Left lung (tissue), 10 donors: Measurements from ENCODE around the gene IMMP2L. TPM values are rescaled to one million over a fixed set of nuclear protein-coding genes. Genes with fewer than 3 reads are reported as not detected.

Experiments used
- ATAC-seq: fragments of 200-7000 bp; cut with Tn5 transposase; one replicate; pipeline ENCODE4 v1.9.1; 2020; ENCODE audit warnings: moderate library complexity
- DNase-seq, 4 donors: peaks; one replicate each; pipeline ENCODE4 v3.0.0-alpha.2; 2013 to 2020
- H3K27ac ChIP-seq, 2 donors: fragments of 200-600 bp; sonication (generic) in 1 of 2; one replicate each; pipeline versions ENCODE4 v1.5.0 to v1.8.0; 2020 to 2021
- H3K27me3 ChIP-seq, 2 donors: fragments of 200-600 bp; sonication (generic) in 1 of 2; one replicate each; pipeline versions ENCODE4 v1.5.0 to v1.8.0; 2020 to 2021
- H3K36me3 ChIP-seq, 2 donors: fragments of 200-600 bp; sonication (generic) in 1 of 2; one replicate each; pipeline versions ENCODE4 v1.5.0 to v1.8.0; 2020 to 2021
- H3K4me1 ChIP-seq, 2 donors: fragments of 200-600 bp; one replicate each; pipeline ENCODE4 v1.8.0; 2021
- H3K4me3 ChIP-seq, 2 donors: fragments of 200-600 bp; sonication (generic) in 1 of 2; one replicate each; pipeline versions ENCODE4 v1.5.0 to v1.8.0; 2020 to 2021; ENCODE audit warnings: mild to moderate bottlenecking in 1 of 2
- H3K9me3 ChIP-seq, 2 donors: fragments of 200-600 bp; sonication (generic) in 1 of 2; one replicate each; pipeline versions ENCODE4 v1.5.0 to v1.8.0; 2020 to 2021
- CTCF ChIP-seq, 2 donors: fragments of 200-600 bp; sonication (generic) in 1 of 2; IDR thresholded peaks; one replicate each; pipeline versions ENCODE4 v1.5.0 to v1.8.0; 2021; ENCODE audit warnings: antibody characterized with exemption in 2 of 2
- intact Hi-C, 2 donors: fragments of 100-400 bp; cut with DNase I; formaldehyde crosslinking; loops; one replicate each; pipeline versions ENCODE4 v1.11.2 to v1.14.2; 2022
- polyA plus RNA-seq, 6 donors: library from polyadenylated mRNA; unstranded; fragments of 120-200 nt; gene quantifications; one replicate each; pipeline ENCODE4 v1.2.1, GENCODE V29; 2013; ENCODE audit not compliant: insufficient read length in 6 of 6
- total RNA-seq, 2 donors: library from RNA; stranded (reverse); fragmentation: NEBNext Ultra II Directional; extraction: Animal tissue kit (Norgen Biotek cat#: 25700); gene quantifications; one replicate each; pipeline ENCODE4 v1.2.1, GENCODE V29; 2021
- donor health status: DM: no; HTN: yes; CAD: no.
- donor health status: DM: no; HTN: no; CAD: no.

Gene IMMP2L
- total and polyA plus RNA-seq, 8 donors = 10.3 to 30.1 (median 25.7) TPM

- ATAC-seq (no peak), DNase-seq (no peak)
- intact Hi-C loops = no loop called here
- no peaks in the 10 kb centered on the region for H3K36me3 ChIP-seq
- H3K27ac ChIP-seq = no peak overlapping the region
- H3K4me3 ChIP-seq = no peak overlapping the region
- no peaks in the 10 kb centered on the region for H3K27me3 ChIP-seq
- H3K4me1 ChIP-seq = peaks cover 0 to 7% of the 10 kb centered on the region in 2 donors
- TF ChIP-seq CTCF (IDR thresholded peaks at IDR 0.05) = no peak
- no peaks in the 10 kb centered on the region for H3K9me3 ChIP-seq
Observed at GRCh38 chr7:111018447-111018846, 543.8 kb downstream of the IMMP2L start.

GRCh38 chr7:111014079-111014478 is 548.2 kb downstream of the IMMP2L start:
- no peaks in the 10 kb centered on the region for H3K9me3 ChIP-seq
- peak; percentile 71 for ATAC-seq
- no peak for TF ChIP-seq CTCF (IDR thresholded peaks at IDR 0.05)
- H3K4me3 ChIP-seq = no peak overlapping the region
- no peaks in the 10 kb centered on the region for H3K36me3 ChIP-seq
- DNase-seq = peak in 3 of 4 donors; percentile 13 to 51 (median 25)
- peaks cover 0 to 17% of the 10 kb centered on the region in 2 donors for H3K4me1 ChIP-seq
- no peaks in the 10 kb centered on the region for H3K27me3 ChIP-seq
- peak overlapping the region; percentile 31 to 49 for H3K27ac ChIP-seq
- intact Hi-C loops = no loop called here

GRCh38 chr7:111012799-111013675 is 549.3 kb downstream of the IMMP2L start:
- Histone ChIP-seq H3K9me3 (no peaks in the 10 kb centered on the region), H3K27ac (peak overlapping the region; percentile 31 to 49), H3K27me3 (no peaks in the 10 kb centered on the region), H3K36me3 (no peaks in the 10 kb centered on the region), H3K4me1 (peaks cover 0 to 17% of the 10 kb centered on the region in 2 donors), H3K4me3 (no peak overlapping the region)
- ATAC-seq = peak; percentile 88
- intact Hi-C loops = no loop called here
- TF ChIP-seq CTCF (IDR thresholded peaks at IDR 0.05) = no peak
- peak in 1 of 4 donors; percentile 17 for DNase-seq

- DNase-seq (no peak), ATAC-seq (no peak)
- H3K27ac ChIP-seq = no peak overlapping the region
- no peaks in the 10 kb centered on the region for H3K36me3 ChIP-seq
- intact Hi-C loops = no loop called here
- H3K9me3 ChIP-seq = no peaks in the 10 kb centered on the region
- no peak overlapping the region for H3K4me3 ChIP-seq
- no peaks in the 10 kb centered on the region for H3K27me3 ChIP-seq
- no peak for TF ChIP-seq CTCF (IDR thresholded peaks at IDR 0.05)
- peaks cover 0 to 17% of the 10 kb centered on the region in 2 donors for H3K4me1 ChIP-seq
Observed at GRCh38 chr7:111012149-111012548, 550.1 kb downstream of the IMMP2L start.

GRCh38 chr7:111011520-111011919 is 550.8 kb downstream of the IMMP2L start:
- H3K27ac ChIP-seq = no peak overlapping the region
- peaks cover 0 to 17% of the 10 kb centered on the region in 2 donors for H3K4me1 ChIP-seq
- no peak for TF ChIP-seq CTCF (IDR thresholded peaks at IDR 0.05)
- no peaks in the 10 kb centered on the region for H3K9me3 ChIP-seq
- no peak for ATAC-seq
- no peak for DNase-seq
- no peak overlapping the region for H3K4me3 ChIP-seq
- no peaks in the 10 kb centered on the region for H3K27me3 ChIP-seq
- H3K36me3 ChIP-seq = no peaks in the 10 kb centered on the region
- intact Hi-C loops = no loop called here
